GM12878 (cell line): ENCODE data around the gene ATP8A1. TPM values are rescaled to one million over a fixed set of nuclear protein-coding genes. Genes with fewer than 3 reads are reported as not detected.

Source experiments
- KAT2A ChIP-seq: conservative IDR thresholded peaks from 2 replicates; pipeline ENCODE4 v1.6.1; 2011; ENCODE audit warnings: low read depth, low read length; ENCODE audit not compliant: control insufficient read depth
- MLLT1 ChIP-seq: fragments of 450-650 bp; IDR thresholded peaks from 2 replicates; pipeline ENCODE4 v1.6.1; 2016; ENCODE audit warnings: mild to moderate bottlenecking
- MTA3 ChIP-seq: IDR thresholded peaks from 2 replicates; pipeline ENCODE4 v1.6.1; 2012; ENCODE audit warnings: low read length, inconsistent platforms, borderline replicate concordance
- SUPT20H ChIP-seq: IDR thresholded peaks from 2 replicates; pipeline ENCODE4 v1.6.1; 2011; ENCODE audit warnings: low read depth, mild to moderate bottlenecking, low read length, moderate library complexity, borderline replicate concordance; ENCODE audit not compliant: control insufficient read depth
- TCF3 ChIP-seq: IDR thresholded peaks from 2 replicates; pipeline ENCODE4 v1.6.1; 2012; ENCODE audit warnings: low read depth, mild to moderate bottlenecking, low read length, borderline replicate concordance; ENCODE audit not compliant: insufficient read depth
- polyA plus RNA-seq, 11 experiments: library from polyadenylated mRNA; depleted of rRNA in 4 of 11; unstranded in 6 of 11; stranded (reverse) in 5 of 11; fragments of >200 nt; fragmentation: Nextera tagmentation in 4 of 11; fragmentation: Illumina TruSeq in 1 of 11; extraction: Ambion mirVana in 4 of 11; extraction: Trizol in 1 of 11; gene quantifications; 1 replicate in 1 of 11; 2 replicates in 10 of 11; pipeline versions ENCODE4 v1.2.1 to v1.2.3, GENCODE V29; 2011 to 2016; ENCODE audit warnings: inconsistent platforms in 2 of 11, missing spikeins in 2 of 11, low read depth in 1 of 11
- total RNA-seq, 4 experiments: library from RNA; depleted of rRNA in 3 of 4; stranded (reverse); fragments of >200 nt in 3 of 4; fragmentation: Illumina TruSeq in 1 of 4; extraction: Trizol in 1 of 4; gene quantifications; 2 replicates each; pipeline versions ENCODE4 v1.2.1 to v1.2.3, GENCODE V29; 2013 to 2021
- TF ChIP-seq, protein P1 (sequence below): fragments of 450-650 bp; conservative IDR thresholded peaks from 2 replicates; pipeline ENCODE4 v1.6.1; 2017; ENCODE audit warnings: mild to moderate bottlenecking, moderate library complexity
- TF ChIP-seq, protein P2 (sequence below): fragments of 450-650 bp; IDR thresholded peaks from 2 replicates; pipeline ENCODE4 v1.6.1; 2018; ENCODE audit warnings: mild to moderate bottlenecking, low read depth, moderate library complexity; ENCODE audit not compliant: partially characterized antibody
- TF ChIP-seq, protein P3 (sequence below): fragments of 450-650 bp; formaldehyde crosslinking; IDR thresholded peaks from 2 replicates; pipeline ENCODE4 v1.4.0; 2020; ENCODE audit warnings: mild to moderate bottlenecking, moderate library complexity

Gene ATP8A1
- total and polyA plus RNA-seq, 10 of the 15 experiments (the other 5 are each of a cell fraction or from before 2014, with no cell fraction given) = 9.0 to 116 (median 37.3) TPM

DNA sequence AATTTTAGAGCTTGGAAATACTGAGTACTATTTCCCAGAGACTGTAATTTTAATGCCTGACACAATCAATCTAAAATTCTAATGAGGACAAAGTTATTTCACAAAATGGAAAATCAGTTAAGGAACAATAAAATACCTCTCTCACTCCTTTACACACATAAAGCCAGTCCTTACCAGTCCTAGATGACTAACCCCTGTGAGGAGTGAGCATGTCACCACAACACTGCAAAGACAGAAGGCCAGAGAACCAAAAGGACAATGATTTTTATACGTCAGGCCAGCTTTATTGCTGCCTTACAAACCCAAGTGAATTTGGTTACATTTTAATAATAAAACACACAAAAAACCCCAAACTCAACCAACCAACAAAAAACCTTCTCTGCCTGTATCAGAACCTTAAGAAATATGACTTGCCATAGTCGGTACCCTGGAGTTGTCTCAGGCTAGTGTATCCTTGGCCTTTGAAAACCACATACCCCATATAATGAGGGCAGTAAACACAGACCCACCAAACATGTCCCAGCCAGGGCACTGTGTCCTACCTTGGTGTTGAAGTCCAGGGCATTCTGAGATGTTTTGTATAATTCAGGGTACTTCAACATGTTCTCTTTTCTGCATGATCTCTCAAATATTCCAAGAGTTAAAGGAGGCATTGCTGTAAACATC is 202.0 kb downstream of the ATP8A1 start (continued):
- TF ChIP-seq MLLT1 (no peak), MTA3 (no peak), KAT2A (no peak), TCF3 (no peak), SUPT20H (no peak)
- TF ChIP-seq, protein P1, sequence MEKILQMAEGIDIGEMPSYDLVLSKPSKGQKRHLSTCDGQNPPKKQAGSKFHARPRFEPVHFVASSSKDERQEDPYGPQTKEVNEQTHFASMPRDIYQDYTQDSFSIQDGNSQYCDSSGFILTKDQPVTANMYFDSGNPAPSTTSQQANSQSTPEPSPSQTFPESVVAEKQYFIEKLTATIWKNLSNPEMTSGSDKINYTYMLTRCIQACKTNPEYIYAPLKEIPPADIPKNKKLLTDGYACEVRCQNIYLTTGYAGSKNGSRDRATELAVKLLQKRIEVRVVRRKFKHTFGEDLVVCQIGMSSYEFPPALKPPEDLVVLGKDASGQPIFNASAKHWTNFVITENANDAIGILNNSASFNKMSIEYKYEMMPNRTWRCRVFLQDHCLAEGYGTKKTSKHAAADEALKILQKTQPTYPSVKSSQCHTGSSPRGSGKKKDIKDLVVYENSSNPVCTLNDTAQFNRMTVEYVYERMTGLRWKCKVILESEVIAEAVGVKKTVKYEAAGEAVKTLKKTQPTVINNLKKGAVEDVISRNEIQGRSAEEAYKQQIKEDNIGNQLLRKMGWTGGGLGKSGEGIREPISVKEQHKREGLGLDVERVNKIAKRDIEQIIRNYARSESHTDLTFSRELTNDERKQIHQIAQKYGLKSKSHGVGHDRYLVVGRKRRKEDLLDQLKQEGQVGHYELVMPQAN = no peak
- TF ChIP-seq, protein P2, sequence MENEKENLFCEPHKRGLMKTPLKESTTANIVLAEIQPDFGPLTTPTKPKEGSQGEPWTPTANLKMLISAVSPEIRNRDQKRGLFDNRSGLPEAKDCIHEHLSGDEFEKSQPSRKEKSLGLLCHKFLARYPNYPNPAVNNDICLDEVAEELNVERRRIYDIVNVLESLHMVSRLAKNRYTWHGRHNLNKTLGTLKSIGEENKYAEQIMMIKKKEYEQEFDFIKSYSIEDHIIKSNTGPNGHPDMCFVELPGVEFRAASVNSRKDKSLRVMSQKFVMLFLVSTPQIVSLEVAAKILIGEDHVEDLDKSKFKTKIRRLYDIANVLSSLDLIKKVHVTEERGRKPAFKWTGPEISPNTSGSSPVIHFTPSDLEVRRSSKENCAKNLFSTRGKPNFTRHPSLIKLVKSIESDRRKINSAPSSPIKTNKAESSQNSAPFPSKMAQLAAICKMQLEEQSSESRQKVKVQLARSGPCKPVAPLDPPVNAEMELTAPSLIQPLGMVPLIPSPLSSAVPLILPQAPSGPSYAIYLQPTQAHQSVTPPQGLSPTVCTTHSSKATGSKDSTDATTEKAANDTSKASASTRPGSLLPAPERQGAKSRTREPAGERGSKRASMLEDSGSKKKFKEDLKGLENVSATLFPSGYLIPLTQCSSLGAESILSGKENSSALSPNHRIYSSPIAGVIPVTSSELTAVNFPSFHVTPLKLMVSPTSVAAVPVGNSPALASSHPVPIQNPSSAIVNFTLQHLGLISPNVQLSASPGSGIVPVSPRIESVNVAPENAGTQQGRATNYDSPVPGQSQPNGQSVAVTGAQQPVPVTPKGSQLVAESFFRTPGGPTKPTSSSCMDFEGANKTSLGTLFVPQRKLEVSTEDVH = no peak
- TF ChIP-seq, protein P3, sequence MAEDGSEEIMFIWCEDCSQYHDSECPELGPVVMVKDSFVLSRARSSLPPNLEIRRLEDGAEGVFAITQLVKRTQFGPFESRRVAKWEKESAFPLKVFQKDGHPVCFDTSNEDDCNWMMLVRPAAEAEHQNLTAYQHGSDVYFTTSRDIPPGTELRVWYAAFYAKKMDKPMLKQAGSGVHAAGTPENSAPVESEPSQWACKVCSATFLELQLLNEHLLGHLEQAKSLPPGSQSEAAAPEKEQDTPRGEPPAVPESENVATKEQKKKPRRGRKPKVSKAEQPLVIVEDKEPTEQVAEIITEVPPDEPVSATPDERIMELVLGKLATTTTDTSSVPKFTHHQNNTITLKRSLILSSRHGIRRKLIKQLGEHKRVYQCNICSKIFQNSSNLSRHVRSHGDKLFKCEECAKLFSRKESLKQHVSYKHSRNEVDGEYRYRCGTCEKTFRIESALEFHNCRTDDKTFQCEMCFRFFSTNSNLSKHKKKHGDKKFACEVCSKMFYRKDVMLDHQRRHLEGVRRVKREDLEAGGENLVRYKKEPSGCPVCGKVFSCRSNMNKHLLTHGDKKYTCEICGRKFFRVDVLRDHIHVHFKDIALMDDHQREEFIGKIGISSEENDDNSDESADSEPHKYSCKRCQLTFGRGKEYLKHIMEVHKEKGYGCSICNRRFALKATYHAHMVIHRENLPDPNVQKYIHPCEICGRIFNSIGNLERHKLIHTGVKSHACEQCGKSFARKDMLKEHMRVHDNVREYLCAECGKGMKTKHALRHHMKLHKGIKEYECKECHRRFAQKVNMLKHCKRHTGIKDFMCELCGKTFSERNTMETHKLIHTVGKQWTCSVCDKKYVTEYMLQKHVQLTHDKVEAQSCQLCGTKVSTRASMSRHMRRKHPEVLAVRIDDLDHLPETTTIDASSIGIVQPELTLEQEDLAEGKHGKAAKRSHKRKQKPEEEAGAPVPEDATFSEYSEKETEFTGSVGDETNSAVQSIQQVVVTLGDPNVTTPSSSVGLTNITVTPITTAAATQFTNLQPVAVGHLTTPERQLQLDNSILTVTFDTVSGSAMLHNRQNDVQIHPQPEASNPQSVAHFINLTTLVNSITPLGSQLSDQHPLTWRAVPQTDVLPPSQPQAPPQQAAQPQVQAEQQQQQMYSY (CRISPR knock-in tag) = no peak
